Omental fat pad (tissue), 4 donors: ENCODE results near the gene FZD8. TPM values are rescaled to one million over a fixed set of nuclear protein-coding genes. Genes with fewer than 3 reads are reported as not detected.
A peak's percentile ranks its signal among the peaks of the same experiment; 100 is the strongest.

Experiments used
- ATAC-seq: fragments of 150-250 bp; one replicate; pipeline ENCODE4 v1.9.1; 2016; ENCODE audit warnings: mild to moderate bottlenecking, moderate library complexity; ENCODE audit not compliant: low FRiP score
- DNase-seq: peaks from one replicate; pipeline ENCODE4 v3.0.0-alpha.2; 2019; ENCODE audit warnings: low spot score
- CTCF ChIP-seq, 3 donors: fragments of 450-650 bp; IDR thresholded peaks; one replicate each; pipeline ENCODE4 v1.5.1; 2016 to 2017; ENCODE audit warnings: antibody characterized with exemption in 3 of 3, mild to moderate bottlenecking in 3 of 3, moderate library complexity in 2 of 3
- total RNA-seq, 4 donors: library from RNA; depleted of rRNA; stranded (reverse); fragments of >200 nt; gene quantifications; one replicate each; pipeline ENCODE4 v1.1.0, GENCODE V29; 2016

The FZD8 gene
- total RNA-seq, 4 donors from 2014 or later = 3.8 to 7.1 (median 5.1) TPM

- ATAC-seq (no peak), DNase-seq (no peak)
Measured at GRCh38 chr10:35636956-35637355, 5.1 kb downstream of the FZD8 start.

GRCh38 chr10:35635576-35635975 is 6.5 kb downstream of the FZD8 start:
- ATAC-seq (peak; percentile 21), DNase-seq (no peak)
- TF ChIP-seq CTCF (IDR thresholded peaks at IDR 0.05) = peak in 2 of 3 donors; percentile 21 to 48

More at GRCh38 chr10:35636956-35637355, 5.1 kb downstream of the FZD8 start:
- TF ChIP-seq CTCF (IDR thresholded peaks at IDR 0.05) = no peak

- ATAC-seq (no peak), DNase-seq (no peak)
- TF ChIP-seq CTCF (IDR thresholded peaks at IDR 0.05) = no peak
Measured at GRCh38 chr10:35633006-35633980, 8.8 kb downstream of the FZD8 start.

- TF ChIP-seq CTCF (IDR thresholded peaks at IDR 0.05) = no peak
- DNase-seq = no peak
- no peak for ATAC-seq
Measured at GRCh38 chr10:35632027-35632426, 10.1 kb downstream of the FZD8 start.

- ATAC-seq = no peak
- DNase-seq = no peak
- TF ChIP-seq CTCF (IDR thresholded peaks at IDR 0.05) = no peak
Measured at GRCh38 chr10:35631404-35631803, 10.7 kb downstream of the FZD8 start.

GRCh38 chr10:35626971-35627507 is 15.1 kb downstream of the FZD8 start:
- ATAC-seq = no peak
- no peak for DNase-seq
- TF ChIP-seq CTCF (IDR thresholded peaks at IDR 0.05) = no peak
